GM19324 (cell line): ENCODE results near the gene B4GALT3.

ENCODE experiments used
- ATAC-seq: cut with Tn5 transposase; IDR thresholded peaks from one replicate; pipeline ENCODE4 v1.9.1; 2021; ENCODE audit warnings: mild to moderate bottlenecking, moderate library complexity; ENCODE audit not compliant: unreplicated experiment, low FRiP score

The B4GALT3 gene

DNA sequence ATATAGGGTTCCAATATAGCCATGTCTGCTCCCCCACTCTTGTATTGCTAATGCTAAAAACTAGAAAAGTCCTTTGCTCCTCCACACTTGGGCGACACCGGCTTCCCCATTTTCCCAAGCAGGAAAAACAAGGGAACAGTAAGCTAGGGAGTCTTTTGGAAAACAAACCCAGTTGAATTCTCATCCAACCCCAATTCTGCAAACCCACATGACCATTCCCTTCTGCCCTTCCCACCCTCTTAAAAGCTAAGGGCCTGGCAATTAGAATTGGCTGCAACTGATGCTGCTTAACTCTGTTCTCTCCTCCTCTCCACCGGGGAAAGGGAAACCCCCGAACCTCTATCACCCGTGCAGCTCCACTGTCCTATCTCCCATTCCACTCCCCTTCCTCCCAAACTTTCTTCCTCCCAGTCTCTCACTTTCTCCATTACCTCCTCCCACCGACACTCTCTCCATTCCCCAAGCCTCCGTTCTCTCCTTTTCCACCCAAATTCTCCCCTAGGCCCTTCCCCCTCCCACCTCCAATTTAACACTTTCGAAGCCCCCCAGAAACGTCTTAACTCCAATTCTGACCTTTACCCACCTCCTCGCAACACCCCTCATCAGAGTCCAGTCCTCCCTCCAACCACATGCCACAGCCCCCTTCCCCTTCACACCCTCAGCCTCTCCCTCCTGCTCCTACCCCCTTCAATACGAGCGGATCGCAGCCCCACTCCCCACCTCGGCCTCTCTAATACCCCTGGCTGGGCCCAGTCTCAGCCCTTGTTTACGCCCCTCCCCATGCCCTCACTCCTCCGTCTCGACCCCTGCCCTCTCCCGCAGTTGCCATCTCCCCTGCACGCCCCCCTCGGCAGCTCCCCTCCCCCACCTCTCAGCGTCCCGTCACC is 45.5 kb downstream of the B4GALT3 start:
- ATAC-seq: no peak

DNA sequence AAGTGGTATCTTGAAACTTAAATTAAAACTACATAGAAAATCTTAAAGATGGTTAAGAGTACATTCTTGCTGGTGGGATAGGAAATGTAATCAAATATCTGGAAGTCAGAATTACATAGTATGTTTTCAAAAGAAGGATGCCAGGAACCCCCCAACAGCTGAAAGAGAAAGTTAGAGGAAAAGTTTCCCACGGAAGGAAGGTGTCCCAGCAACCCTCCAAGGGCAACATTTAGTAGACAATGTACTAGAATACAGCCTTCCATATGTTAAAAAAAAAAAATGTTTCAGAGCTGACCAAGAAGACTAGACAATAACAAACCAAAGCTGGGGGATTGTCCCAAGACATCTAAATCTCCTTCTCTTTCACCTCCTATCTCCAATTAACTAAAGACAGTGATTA is 47.0 kb downstream of the B4GALT3 start:
- no peak for ATAC-seq

DNA sequence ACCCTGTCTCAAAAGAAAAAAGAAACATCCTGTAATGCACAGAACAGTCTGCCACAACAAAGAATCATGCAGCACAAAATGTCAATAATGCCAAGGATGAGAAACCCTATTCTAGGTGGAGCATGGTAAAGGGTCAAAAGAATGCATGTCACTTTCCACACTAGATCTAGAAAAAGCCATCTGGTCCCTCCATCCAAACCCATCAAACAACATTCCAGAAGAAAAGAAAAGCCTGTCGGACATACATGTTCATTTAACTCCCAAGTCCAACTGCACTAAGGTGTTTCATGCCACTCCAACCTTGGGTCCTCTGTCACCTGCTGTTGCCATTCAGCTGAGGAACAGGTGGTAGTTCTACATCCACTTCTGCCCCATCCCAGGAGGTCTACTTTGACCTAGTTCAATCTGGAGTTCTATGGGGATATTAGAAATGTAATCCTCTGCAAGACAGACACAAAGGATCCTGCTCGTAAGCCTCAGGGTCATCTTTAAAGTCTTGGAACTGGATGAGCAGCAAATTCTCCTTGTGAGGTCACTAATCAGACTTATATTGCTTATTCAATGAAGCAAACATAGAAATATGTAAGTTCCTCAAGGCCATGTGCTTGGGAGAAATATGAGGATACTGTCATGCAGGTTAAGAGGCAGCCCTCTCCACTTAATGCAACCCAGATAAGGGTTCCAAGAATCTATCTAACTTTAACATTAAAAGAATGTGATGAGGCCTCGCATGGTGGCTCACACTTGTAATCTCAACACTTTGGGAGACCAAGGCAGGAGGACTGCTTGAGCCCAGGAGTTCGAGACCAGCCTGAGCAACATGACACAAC is 48.5 kb downstream of the B4GALT3 start:
- ATAC-seq: no peak

DNA sequence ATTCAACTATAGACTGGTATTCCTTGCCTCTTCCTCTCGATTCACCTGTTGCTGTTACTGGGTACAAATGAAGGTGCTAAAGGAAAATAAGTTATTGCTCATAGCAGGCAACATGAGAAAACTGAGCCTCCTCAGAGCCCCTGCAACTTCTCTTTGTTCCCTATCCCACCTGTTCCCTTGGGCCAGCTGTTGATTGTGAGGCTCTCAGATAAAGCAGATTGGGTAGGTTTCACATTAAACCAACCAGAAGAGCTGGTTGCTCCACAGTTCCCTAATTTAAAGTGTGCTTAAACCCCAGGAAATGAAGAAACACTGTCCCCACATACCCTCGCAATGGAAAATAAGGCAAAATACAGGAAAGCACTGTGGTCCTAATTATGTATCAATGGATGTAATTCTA is 49.7 kb downstream of the B4GALT3 start:
- no peak for ATAC-seq

DNA sequence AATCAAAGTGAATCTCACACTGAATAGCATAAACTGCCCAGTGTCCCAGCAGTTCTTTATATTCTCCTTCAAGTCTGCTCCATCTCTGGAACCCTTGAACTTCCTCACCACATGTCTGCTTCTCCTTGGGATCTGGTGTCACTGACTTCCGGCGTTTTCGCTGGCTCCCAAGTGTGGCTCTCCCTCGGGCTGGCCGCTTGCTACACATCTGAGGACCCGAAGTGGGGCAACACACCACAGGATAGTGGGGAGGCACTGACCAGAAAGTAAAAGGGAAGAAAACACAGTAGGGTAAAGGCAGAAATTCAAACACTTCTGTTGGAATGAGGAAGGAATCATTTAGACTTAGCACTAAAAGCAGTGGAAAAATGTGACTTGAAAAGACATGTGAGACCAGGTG is 54.3 kb downstream of the B4GALT3 start:
- ATAC-seq: no peak

DNA sequence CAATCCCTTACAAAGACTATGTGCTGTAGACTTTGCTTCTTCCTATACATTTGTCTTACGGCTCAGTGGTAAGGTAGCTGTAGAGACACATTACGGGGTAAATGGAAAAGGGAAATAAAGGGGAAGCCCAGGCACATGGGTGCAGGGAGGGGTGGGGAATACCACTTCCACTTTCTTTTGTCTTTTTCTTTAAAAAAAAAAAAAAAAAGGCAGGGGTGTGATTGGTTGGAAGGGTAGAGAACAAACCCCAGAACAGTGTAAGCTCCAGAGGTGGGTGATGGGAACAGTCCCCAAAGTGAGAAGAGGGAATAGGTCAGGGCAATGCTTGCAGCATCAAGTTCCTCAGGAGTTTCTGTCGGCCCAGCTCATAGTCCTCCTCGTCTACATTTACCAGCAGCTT is 55.5 kb downstream of the B4GALT3 start:
- no peak for ATAC-seq
